ENCODE data around the gene CCDC85A. TPM values are rescaled to one million over a fixed set of nuclear protein-coding genes. Genes with fewer than 3 reads are reported as not detected.

Gene CCDC85A
- total RNA-seq, 4 donors from 2014 or later, result 2.7 to 3.7 (median 3.6) TPM

DNA sequence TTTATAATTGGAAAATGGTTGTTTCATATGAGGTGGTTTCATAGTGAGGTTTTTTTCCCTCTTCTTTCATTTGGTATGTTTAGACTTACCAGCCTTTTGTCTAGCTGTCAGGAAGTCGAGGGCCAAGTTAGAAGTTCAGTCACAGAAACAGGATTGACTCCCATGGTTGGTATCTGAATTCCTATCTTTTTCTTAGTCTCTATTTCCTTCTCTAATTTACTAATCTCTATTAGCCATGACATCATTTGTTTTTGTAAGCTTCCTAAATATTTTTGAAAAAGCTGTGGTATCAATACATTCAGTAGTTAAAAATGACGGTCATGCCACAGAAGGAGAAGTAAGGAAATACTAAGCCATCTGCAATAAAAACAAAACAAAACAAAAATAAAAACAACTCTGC lies 206.9 kb downstream of the CCDC85A start:
- intact Hi-C loops (cut with DNase I; ENCODE audit: low total_unique reads), result no loop called here

DNA sequence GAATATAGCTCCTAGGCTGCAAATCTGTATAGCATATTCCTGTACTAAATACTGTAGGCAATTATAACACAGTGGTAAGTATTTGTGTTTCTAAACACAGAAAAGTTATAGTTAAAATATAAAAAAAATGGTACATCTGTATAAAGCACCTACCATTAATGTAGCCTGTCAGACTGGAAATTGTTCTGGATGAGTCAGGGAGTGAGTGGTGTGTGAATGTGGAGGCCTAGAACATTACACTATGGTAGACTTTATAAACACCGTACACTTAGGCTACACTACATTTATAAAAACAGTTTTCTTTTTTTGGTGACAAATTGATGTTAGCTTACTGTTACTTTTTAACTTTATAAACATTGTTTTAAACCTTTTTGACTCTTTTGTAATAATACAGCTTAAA lies 226.3 kb downstream of the CCDC85A start:
- intact Hi-C loops (cut with DNase I; ENCODE audit: low total_unique reads), result no loop called here
- TF ChIP-seq, protein P1, sequence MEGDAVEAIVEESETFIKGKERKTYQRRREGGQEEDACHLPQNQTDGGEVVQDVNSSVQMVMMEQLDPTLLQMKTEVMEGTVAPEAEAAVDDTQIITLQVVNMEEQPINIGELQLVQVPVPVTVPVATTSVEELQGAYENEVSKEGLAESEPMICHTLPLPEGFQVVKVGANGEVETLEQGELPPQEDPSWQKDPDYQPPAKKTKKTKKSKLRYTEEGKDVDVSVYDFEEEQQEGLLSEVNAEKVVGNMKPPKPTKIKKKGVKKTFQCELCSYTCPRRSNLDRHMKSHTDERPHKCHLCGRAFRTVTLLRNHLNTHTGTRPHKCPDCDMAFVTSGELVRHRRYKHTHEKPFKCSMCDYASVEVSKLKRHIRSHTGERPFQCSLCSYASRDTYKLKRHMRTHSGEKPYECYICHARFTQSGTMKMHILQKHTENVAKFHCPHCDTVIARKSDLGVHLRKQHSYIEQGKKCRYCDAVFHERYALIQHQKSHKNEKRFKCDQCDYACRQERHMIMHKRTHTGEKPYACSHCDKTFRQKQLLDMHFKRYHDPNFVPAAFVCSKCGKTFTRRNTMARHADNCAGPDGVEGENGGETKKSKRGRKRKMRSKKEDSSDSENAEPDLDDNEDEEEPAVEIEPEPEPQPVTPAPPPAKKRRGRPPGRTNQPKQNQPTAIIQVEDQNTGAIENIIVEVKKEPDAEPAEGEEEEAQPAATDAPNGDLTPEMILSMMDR (IDR thresholded peaks at IDR 0.05), result no peak
- TF ChIP-seq POLR2A (IDR thresholded peaks at IDR 0.05), result no peak
- DNase-seq (ENCODE audit: low spot score in 2 of 2), result no peak
- WGBS, 2 donors, result 92 to 95% methylated on average over 1 of the region's 1 CpG
- no peak overlapping the region for H3K4me3 ChIP-seq (ENCODE audit: low read depth, poor library complexity, severe bottlenecking)

More for the DNA sequence above, 206.9 kb downstream of the CCDC85A start:
- TF ChIP-seq, protein P1 (IDR thresholded peaks at IDR 0.05), result no peak
- no peak for TF ChIP-seq POLR2A (IDR thresholded peaks at IDR 0.05)
- no peak for DNase-seq (ENCODE audit: low spot score in 2 of 2)
- 49 to 65% methylated on average over 2 of the region's 2 CpGs for WGBS, 2 donors
- no peak overlapping the region for H3K4me3 ChIP-seq (ENCODE audit: low read depth, poor library complexity, severe bottlenecking)

DNA sequence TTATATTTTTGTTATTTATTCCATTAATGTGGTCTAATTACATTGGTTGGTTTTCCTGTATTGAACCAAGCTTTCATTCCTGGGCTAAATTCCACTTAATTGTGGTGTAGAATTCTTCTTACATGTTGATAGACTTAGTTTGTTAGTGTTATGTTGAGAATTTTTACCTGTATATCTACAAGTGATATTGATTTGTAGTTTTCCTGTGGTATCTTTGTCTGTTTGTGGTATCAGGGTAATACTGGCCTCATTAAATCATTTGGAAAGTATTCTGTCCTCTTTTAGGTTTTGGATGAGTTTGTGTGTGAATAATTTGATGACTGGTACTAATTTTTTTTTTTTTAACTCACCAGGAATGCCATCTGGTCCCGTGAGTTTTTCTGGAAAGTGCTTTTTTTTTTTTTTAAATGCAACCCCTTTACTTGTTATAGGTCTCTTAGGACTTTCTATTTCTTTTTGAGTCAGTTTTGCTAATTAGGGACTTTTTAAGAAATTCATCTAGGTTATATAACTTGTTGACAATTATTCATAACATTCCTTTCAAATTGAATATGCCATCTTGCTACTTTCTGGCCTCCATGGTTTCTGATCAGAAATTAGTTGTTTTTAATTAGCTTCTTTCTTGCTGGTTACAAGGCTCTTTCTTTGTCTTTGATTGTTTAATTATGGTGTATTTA lies 232.8 kb downstream of the CCDC85A start:
- TF ChIP-seq POLR2A (IDR thresholded peaks at IDR 0.05), result no peak
- TF ChIP-seq, protein P1 (IDR thresholded peaks at IDR 0.05), result no peak

More for the DNA sequence above, 232.8 kb downstream of the CCDC85A start:
- no peak for DNase-seq (ENCODE audit: low spot score in 2 of 2)
- intact Hi-C loops (cut with DNase I; ENCODE audit: low total_unique reads), result no loop called here
- H3K4me3 ChIP-seq (ENCODE audit: low read depth, poor library complexity, severe bottlenecking), result no peak overlapping the region
- WGBS, 2 donors, result 82 to 85% methylated on average over 1 of the region's 1 CpG

All from lower leg skin (tissue), 4 donors.